SHP77 treated with DMSO at 0.1 percent for 48 hours (cell line): ENCODE results near the gene NBAS.
"Not testable (repeated sequence)": the region's sequence is repeated elsewhere in the genome, so short reads cannot be mapped to it uniquely, and the experiment has no call there.

Experiments
- DNase-seq: peaks from one replicate; lab custom pipeline; 2025; lab: John Stamatoyannopoulos, UW

Gene NBAS

DNA sequence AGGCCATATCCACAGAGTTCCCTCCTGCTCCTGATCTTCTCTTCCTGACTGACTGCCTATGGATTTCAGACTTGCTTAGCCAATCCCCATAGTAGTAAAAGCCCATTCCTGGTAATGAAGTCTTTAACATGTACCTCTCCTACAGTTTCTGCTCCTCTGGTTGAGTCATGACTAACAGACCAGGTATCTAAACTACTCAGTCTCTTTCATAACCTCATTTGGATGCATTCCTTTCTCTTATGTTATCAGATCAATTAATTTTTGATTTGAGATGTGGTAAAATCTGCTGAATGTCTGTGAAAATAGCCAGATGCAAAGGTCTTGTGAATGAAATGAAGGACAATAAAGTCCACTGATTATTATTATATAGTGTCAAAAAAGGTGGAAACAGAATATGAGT lies 198.0 kb downstream of the NBAS start:
- DNase-seq: no peak

DNA sequence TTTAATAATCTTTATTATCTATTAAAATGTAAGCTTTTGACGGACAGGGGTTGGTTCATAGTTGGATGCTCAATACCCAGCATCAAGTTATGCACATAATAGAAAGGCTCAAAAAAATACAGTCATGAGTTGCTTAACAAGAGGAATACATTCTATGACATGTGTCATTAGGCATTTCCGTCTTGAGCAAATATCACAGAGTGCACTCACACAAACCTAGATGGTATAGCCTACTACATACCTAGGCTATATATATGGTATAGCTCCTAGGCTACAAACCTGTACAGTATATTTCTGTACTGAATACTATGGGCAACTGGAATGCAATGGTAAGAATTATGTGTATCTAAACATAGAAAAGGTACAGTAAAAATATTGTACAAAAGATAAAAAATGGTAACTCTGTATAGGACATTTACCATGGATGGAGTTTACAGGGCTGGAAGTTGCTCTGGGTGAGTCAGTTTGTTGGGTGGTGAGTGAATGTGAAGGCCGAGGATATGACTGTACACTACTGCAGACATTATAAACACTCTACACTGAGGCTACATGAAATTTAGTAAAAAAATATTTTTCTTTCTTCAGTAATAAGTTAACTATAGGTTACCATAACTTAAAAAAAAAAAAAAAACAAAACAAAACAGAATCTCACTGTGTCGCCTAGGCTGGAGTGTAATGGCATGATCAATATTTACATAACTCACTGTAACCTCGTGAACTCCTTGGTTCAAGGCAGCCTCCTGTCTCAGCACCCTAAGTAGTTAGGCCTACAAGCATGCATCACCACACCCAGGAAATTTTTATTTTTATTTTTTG lies 201.2 kb downstream of the NBAS start:
- DNase-seq: no peak

DNA sequence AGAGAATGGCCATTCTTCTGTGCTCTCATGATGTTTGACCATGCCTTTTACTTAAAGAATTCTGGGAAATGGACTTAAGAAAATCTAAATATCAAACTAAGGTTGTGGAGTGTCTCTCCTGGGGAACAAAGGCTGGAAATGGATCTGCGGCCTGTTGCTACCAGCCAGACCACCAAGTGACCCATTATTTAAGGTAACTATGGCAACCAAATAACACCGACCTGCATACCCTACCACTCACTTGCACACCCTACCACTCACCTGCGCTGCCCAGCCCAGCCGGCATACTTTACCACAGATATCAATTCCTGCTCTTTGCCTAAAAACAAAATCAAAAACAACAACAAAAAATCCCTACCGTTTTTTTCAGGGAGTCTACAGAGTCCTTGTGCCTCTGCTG lies 203.2 kb downstream of the NBAS start:
- no peak for DNase-seq

DNA sequence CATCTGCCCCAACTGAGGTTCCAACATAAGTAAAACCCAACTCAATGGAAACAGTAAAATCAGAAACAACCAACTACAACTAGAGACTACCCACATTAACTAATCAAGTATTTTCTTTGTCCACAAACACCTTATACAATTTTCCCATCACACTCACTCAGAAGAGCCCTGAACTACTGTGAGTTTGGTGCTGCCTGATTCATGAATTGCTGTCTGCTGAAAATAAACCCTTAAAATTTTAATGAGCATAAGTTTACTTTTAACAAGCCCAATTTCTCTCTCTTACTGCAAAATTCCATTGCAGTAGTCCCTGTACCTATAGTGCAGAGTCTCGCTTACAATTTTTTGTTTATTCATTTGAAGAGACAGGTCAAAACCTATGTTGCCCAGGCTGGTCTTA lies 203.9 kb downstream of the NBAS start:
- no peak for DNase-seq

DNA sequence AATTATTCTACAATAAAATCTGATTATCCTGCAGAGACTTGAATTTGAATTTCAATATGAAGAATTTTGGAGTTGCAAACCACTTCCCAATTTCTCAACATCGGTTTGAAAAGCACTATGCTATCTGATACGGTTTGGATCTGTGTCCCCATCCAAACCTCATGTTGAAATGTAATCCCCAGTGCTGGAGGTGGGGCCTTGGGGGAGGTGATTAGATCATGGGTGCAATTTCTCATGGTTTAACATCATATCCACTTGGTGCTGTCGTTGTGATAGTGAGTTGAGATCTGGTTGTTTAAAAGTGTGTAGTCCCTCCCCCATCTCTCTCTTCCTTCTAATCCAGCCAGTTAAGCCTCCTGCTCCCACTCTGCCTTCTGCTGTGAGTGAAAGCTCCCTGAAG lies 205.7 kb downstream of the NBAS start:
- DNase-seq: no peak

DNA sequence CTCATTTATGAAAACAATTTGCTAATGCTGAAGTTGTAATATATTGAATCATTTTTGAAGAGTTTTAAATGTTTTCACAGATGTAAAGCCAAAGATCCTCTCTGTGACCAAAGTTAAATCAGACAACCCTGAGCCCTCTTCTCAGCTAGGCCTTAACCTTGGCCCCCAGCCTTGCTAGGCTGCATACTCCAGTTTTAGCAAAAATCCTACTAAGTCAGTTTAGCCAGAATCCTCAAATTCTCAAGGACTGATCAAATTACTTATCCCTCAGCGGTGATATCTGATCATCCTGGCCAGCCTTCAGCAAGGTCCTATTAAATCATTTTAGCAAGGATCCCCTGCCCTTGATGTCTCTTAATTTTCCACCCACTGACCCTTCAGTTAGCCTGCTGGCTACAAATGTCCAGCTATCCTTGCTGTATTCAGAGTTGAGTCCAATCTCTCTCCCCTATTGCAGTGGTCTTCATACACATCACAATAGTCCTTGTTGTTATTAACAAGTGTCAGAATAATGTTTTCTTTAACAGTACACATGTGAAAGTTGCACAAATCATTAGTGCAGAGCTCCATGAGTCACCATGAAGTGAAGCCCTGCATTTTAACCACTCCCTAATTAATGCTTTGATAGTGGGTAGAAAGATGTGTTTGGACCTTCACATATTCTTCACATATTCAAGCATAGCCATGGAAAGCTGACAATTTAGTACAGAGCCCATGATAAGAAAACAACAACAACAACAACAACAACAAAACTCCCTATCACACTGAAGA lies 206.4 kb downstream of the NBAS start:
- DNase-seq: no peak

DNA sequence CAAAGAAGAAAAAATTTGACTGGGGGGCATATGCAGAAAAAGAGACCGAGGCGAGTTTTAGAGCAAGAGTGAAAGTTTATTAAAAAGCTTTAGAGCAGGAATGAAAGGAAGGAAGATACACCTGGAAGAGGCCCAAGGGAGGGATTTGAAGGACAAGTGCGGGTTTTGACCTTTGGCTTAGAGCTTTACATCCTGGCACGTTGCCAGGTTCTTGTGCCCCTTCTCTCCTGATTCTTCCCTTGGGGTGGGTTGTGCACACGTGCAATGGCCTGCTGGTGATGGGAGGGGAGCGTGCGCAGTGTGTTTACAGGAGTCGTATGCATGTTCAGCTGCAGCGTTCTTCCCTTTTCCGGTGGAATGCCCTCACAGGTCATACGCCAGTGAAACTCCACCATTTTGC lies 208.8 kb downstream of the NBAS start:
- DNase-seq: no peak

DNA sequence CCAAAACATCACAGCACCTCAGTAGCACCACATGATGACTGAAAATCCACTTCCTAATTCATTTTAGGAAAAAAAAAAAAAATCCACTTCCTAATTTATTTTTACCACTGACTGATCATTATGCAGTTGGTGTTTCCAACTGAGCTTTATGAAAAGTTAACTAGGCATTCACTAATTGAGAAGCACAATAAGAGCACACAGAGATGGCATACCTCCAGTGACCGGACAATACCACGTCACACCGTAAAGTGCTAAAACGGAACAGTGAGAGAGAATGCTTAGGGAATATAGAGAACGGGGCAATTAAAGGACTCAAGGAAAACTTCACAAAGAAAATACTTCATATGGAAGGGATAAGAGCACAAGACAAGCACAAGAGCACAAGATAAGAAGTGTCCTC lies 212.5 kb downstream of the NBAS start:
- no peak for DNase-seq

DNA sequence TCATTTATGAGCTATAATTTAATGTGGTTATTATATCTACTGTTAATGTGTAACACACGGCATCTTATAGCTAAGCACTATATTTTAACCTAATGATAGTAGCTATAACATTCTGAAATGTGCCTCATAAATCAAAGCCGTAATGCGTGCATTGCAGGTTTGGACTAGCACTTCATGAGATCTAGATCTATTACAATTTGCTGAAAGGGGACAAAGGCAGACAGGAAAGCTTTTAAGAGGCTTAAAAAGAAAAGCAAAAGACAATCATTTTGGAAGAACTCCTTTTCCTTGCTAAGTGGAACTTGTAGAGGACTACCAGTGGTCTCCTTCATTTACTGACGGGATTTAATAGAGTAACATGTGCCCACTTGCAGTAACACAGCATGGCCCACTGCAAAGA lies 213.1 kb downstream of the NBAS start:
- no peak for DNase-seq

DNA sequence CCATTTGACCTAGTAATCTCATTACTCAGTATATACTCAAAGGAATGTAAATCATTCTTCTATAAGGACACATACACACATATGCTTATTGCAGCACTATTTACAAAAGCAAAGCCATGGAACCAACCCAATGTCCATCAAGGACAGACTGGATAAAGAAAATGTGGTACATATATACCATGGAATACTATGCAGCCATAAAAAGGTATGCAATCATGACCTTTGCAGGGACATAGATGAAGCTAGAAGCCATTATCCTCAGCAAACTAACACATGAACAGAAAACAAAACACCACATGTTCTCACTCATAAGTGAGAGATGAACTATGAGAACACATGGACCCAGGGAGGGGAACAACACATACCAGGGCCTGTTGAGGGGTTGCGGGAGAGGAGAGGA lies 214.5 kb downstream of the NBAS start:
- no peak for DNase-seq

DNA sequence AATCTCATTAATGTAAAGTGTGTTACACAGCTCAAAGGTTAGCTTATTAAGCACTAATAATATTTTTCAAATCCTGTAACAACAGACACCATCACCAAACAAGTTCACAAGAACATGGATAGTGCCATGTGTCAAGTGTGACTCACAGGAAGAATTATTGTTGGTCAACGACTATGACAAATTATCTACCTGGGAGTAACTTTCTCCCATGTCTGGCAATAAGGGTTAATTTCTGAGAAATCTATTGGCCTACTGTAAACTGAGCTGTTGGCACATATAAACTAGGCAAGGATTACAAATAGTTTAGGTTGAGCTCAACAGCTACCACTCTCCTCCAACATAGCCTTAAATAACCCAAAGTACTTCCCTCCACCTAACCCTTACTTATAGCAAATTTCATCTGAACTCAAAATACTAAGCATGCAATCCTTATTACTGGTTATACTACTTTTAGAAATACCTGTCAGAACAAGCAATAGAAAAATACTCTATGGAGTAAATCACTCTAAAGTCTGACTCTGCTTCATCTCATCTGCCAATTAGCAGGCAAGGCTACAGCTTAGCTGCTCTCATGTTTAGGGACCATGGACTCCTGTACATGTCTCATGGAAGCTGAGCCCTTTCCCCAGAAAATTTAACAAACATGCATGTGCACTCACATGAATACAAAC lies 223.0 kb downstream of the NBAS start:
- no peak for DNase-seq

DNA sequence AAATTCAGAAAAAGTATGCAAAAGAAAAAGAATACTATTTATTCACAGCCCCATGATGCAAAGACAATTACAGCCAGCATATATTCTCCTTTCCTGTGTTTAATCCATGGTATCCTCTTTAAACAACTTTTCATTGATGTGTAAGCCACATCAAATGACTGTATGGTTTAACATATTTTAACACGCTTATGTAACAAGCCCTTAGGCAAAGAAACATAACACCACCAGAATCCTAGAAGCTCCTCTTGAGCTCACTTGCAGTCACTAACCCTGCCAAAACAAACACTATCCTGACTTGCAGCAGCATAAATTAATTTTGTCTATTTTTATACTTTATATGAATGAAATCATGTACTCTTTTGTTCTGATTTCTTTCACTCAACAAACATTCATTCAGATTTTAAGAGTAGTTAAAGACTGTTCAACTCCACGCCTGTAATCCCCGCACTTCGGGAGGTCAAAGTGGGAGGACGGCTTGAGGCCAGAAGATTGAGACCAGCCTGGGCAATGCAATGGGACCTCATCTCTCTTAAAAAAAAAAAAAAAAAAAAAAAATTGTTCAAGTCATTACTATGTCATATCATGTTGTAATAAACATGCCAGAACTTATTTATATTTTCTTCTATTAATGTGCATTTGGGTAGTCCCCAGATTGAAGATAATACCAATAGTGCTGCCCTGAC lies 226.3 kb downstream of the NBAS start:
- DNase-seq: peak; percentile 85

DNA sequence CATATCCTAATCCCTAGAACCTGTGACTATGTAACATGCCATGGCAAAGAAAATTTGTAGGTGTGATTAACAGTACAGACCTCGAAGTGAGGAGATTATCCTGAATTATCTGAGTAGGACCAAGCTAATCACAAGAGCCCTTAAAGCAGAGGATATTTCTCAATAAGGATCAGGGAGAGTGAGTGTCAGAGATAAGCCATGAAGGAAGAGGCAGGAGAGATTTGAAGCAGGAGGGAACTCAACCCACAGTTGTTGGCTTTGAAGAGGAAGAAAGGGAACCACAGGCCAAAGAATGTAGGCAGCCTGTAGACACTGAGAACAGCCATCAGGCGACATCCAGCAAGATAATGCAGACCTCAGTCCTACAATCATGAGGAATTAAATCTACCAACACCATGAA lies 229.3 kb downstream of the NBAS start:
- no peak for DNase-seq

DNA sequence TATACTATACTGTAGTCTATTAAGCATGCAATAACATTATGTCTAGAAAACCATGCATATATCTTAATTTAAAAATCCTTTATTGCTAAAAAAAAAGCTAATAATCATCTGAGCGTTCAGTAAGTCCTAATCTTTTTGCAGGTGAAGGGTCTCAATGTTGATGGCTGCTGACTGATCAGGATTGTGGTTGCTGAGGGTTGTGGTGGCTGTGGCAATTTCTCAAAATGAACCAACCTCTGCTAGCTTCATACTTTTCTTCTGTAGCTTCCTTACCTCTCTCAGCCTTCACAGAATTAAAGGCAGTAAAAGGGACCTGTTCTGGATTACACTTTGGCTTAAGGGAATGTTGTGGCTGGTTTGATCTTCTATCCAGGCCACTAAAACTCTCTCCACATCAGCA lies 235.8 kb downstream of the NBAS start:
- DNase-seq: no peak

DNA sequence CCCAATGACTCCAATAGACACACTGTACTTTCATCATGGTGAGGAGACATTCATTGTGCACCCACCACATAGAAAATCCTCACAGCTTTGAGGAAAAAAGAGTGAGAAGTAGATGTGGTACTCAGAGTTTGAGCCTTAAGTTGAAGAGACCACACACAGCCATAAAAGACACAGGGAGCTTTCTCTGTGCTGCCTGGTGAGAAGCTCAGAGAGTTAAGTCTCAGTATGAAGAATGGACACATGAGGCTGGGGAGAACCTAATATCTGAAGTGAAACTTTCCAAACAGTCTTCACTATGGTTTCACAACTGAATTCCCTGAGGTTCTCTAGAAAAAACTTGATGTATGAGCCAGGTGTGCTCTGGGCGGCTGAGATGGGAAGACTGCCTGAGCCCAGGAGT lies 237.9 kb downstream of the NBAS start:
- no peak for DNase-seq

DNA sequence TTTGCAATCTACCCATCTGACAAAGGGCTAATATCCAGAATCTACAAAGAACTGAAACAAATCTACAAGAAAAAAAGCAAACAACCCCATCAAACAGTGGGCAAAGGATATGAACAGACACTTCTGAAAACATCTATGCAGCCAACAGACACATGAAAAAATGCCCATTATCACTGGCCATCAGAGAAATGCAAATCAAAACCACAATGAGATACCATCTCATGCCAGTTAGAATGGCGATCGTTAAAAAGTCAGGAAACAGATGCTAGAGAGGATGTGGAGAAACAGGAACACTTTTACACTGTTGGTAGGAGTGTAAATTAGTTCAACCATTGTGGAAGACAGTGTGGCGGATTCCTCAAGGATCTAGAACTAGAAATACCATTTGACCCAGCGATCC lies 239.7 kb downstream of the NBAS start:
- DNase-seq: not testable (repeated sequence)

DNA sequence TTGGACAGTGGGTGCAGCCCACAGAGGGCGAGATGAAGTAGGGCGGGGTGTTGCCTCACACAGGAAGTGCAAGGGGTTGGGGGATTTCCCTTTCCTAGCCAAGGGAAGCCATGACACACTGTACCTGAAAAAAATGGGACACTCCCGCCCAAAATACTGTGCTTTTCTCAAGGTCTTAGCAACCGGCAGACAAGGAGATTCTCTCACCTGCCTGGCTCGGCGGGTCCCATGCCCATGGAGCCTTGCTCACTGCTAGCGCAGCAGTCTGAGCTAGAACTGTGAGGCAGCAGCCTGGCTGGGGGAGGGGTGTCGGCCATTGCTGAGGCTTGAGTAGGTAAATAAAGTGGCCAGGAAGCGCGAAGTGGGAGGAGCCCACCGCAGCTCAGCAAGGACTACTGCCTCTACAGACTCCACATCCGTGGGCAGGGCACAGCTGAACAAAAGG lies 244.7 kb downstream of the NBAS start:
- DNase-seq: no peak

DNA sequence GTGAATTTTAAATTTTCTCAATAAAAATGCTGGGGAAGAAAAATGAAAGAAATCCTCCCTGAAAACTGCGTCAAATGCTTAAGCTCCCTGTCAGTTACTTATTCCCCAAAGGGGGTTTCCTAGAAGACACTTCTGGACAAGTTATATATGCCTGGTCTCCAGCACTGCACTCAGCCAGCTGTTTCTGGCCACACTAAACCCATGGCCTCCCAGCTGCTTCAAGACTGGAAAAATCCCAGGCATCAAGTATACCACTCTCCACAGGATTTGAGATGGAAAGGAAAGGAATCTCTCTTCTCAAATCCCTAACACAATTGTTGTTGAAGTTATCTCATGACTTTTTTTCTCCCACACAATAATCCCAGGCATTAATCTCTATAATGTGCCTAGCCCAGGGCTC lies 245.7 kb downstream of the NBAS start:
- DNase-seq: no peak

DNA sequence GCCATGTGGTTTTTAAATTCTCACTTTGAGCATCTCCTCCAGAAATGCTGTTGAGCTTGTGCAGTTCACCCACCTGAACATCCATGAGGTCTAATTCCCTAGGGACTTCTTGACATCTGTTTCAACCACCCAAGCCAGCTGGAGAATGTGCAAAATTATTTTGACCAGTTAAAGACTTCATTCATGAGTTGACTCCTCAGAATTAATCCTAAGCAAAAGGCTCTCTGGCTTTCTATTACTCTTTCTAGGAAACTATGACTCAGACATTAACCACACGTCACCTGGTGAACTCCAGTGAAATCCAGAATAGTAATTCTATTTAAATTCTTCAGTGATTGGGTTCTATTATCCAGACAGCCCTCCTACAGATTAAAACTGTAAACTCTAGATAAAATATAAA lies 247.5 kb downstream of the NBAS start:
- DNase-seq: no peak

DNA sequence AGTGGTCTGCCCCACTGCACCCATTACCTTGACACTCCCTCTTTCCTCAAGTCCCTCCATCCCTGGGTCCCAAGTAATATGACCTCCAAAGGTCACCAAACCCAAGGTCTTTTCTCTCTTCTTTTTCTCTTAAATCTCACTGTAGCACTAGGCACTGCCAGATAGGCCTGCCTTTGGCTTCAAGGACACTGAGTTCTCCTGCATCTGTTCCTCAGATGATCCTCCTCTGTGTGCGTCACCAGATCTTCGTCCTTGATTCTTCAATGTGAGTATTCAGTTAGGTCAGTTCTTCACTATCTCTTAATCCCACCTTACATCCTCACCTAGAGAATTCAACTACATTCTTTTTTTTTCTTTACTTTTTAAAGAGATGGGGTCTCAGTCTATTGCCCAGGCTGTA lies 249.2 kb downstream of the NBAS start:
- no peak for DNase-seq

DNA sequence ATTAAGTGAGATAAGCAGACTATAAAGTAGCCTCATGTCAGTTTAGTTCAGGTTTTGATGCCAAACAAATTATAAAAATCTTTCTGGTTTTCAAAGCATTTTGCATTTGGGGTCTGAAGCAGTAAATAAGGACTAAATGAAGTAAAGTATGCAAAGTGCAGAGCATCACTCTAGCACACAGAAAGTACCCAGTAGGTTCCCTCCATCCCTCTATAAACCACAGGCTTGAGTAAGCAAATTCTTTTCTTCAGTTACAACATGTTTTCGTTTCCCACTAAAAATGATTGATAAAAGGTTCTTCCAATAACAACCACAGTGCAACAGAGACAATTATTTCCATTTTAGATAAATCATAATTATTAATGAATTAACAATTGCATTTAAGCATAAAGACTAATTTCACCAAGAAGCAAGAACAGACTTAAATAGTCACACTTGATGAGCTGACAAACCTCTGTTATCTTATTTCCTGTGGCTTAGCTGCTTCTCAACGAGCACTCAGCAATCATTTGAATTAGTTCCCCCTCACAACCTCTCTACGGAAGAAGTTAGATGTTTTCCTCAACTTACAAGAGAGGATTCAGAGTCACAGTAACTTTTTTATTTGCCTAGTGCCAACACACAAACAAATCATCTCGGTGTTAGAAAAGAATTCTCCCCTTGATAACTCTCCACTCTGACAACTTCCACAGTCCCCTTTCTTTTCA lies 249.8 kb downstream of the NBAS start:
- DNase-seq: no peak

DNA sequence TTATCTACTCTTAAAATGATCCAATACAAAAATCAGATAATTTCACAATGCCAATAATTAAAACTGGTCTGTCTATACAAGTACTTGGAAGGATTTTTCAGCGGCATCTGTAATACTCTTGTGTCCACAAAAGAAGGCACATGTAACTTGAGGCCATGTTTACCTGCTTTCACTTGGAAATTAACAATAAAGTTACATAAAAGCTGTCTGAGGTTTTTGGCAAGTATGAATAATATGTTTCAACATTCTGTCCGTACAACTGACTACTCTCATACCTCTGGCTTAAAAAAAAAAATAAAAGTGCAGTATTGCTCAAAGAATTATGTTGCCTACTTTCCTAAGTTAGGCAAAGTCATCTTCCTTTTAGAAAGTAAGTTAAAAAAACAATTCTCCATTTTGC lies 253.6 kb downstream of the NBAS start:
- no peak for DNase-seq
